Activated CD4-positive, CD25-positive, alpha-beta regulatory T cell treated with anti-CD3 and anti-CD28 coated beads, Interleukin-2, amount 50 U/mL, for 72 hours (primary cell): ENCODE results near the gene CAMK1D.

ENCODE experiments used
- DNase-seq: peaks from one replicate; pipeline ENCODE4 v3.0.0; 2021

The CAMK1D gene

GRCh38 chr10:12638103-12638502 lies 288.8 kb downstream of the CAMK1D start:
- no peak for DNase-seq

- DNase-seq = no peak
Measured at GRCh38 chr10:12638781-12639180, 289.4 kb downstream of the CAMK1D start.

- no peak for DNase-seq
Measured at GRCh38 chr10:12639996-12640944, 290.9 kb downstream of the CAMK1D start.

- no peak for DNase-seq
Measured at GRCh38 chr10:12642036-12642435, 292.7 kb downstream of the CAMK1D start.

GRCh38 chr10:12643279-12643678 lies 293.9 kb downstream of the CAMK1D start:
- DNase-seq = no peak

- DNase-seq = no peak
Measured at GRCh38 chr10:12644380-12645144, 295.2 kb downstream of the CAMK1D start.

- DNase-seq = no peak
Measured at GRCh38 chr10:12645449-12645848, 296.1 kb downstream of the CAMK1D start.

GRCh38 chr10:12649012-12649584 lies 299.8 kb downstream of the CAMK1D start:
- DNase-seq = no peak

GRCh38 chr10:12650122-12650521 lies 300.8 kb downstream of the CAMK1D start:
- DNase-seq = no peak

GRCh38 chr10:12650538-12651298 lies 301.4 kb downstream of the CAMK1D start:
- no peak for DNase-seq

GRCh38 chr10:12655940-12656339 lies 306.6 kb downstream of the CAMK1D start:
- no peak for DNase-seq

GRCh38 chr10:12656518-12657142 lies 307.3 kb downstream of the CAMK1D start:
- no peak for DNase-seq

- no peak for DNase-seq
Measured at GRCh38 chr10:12657489-12657888, 308.1 kb downstream of the CAMK1D start.

- no peak for DNase-seq
Measured at GRCh38 chr10:12658526-12658925, 309.2 kb downstream of the CAMK1D start.

GRCh38 chr10:12659706-12660105 lies 310.4 kb downstream of the CAMK1D start:
- DNase-seq = no peak

- DNase-seq = no peak
Measured at GRCh38 chr10:12660812-12661211, 311.5 kb downstream of the CAMK1D start.

GRCh38 chr10:12661671-12662070 lies 312.3 kb downstream of the CAMK1D start:
- DNase-seq = no peak

GRCh38 chr10:12663863-12664262 lies 314.5 kb downstream of the CAMK1D start:
- no peak for DNase-seq

GRCh38 chr10:12665501-12665900 lies 316.2 kb downstream of the CAMK1D start:
- no peak for DNase-seq

- no peak for DNase-seq
Measured at GRCh38 chr10:12667052-12667451, 317.7 kb downstream of the CAMK1D start.

- no peak for DNase-seq
Measured at GRCh38 chr10:12668634-12669033, 319.3 kb downstream of the CAMK1D start.

GRCh38 chr10:12670004-12670403 lies 320.7 kb downstream of the CAMK1D start:
- DNase-seq = no peak
